Activated CD8-positive, alpha-beta T cell treated with anti-CD3 and anti-CD28 coated beads for 36 hours (primary cell): Measurements from ENCODE around the gene FKBP14. TPM values are rescaled to one million over a fixed set of nuclear protein-coding genes. Genes with fewer than 3 reads are reported as not detected.

Experiments
- ATAC-seq: fragments of 200-7000 bp; cut with Tn5 transposase; one replicate; pipeline ENCODE4 v1.10.0; 2021; ENCODE audit warnings: mild to moderate bottlenecking, moderate library complexity
- CTCF ChIA-PET: fragments of 350-600 bp; sonication (Branson Sonifier 250); formaldehyde crosslinking; loops from one replicate; lab custom pipeline; 2021; ENCODE audit warnings: antibody characterized with exemption; lab: Charles Lee
- POLR2A ChIA-PET: fragments of 350-600 bp; sonication (Branson Sonifier 250); formaldehyde crosslinking; loops from one replicate; lab custom pipeline; 2021; ENCODE audit warnings: antibody characterized with exemption; lab: Charles Lee
- DNase-seq: peaks from one replicate; pipeline ENCODE4 v3.0.0-alpha.2; 2020
- H3K27ac Mint-ChIP-seq: one replicate; pipeline ENCODE4 v1.8.0; 2021; ENCODE audit warnings: mild to moderate bottlenecking, mixed read lengths
- H3K27me3 Mint-ChIP-seq: one replicate; pipeline ENCODE4 v1.8.0; 2021; ENCODE audit warnings: mixed read lengths
- H3K36me3 Mint-ChIP-seq: one replicate; pipeline ENCODE4 v1.8.0; 2021; ENCODE audit warnings: low read depth, mixed read lengths
- H3K4me1 Mint-ChIP-seq: one replicate; pipeline ENCODE4 v1.8.0; 2021; ENCODE audit warnings: low read depth, mixed read lengths
- H3K4me3 Mint-ChIP-seq: one replicate; pipeline ENCODE4 v1.8.0; 2021; ENCODE audit warnings: mild to moderate bottlenecking, moderate library complexity, mixed read lengths
- H3K9me3 Mint-ChIP-seq: one replicate; pipeline ENCODE4 v1.8.0; 2021; ENCODE audit warnings: mixed read lengths
- intact Hi-C: fragments of 100-400 bp; cut with micrococcal nuclease; formaldehyde crosslinking; loops from one replicate; pipeline ENCODE4 v1.10.0; 2022
- total RNA-seq, 2 experiments: library from RNA; stranded (reverse); gene quantifications; one replicate each; pipeline ENCODE4 v1.2.3, GENCODE V29; 2021
- TF ChIP-seq, protein P1 (sequence below): fragments of 200-600 bp; IDR thresholded peaks from one replicate; pipeline ENCODE4 v1.8.0; 2022; ENCODE audit warnings: antibody characterized with exemption, mild to moderate bottlenecking

FKBP14 gene
- total RNA-seq, 2 experiments from 2014 or later: 8.8 to 9.0 TPM

DNA sequence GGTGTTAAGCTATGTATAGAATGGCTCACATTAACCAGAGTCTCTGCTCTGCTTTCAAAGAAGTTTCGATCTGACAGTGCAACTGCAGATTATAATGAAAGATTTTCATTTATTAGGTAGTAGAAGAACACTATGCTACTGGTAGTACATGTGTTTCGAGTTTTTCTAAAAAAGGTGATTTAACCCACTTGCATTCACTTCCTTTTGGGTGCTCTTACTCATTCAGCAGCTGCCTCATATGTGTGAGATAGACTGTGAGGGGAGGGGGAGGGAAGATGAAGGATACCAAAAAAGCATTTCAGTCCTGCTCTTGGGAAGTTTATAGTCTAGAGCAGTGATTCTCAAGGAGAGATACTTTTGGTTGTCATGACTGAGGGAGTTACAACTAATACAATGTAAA is 22.1 kb upstream of the FKBP14 start:
- H3K9me3 Mint-ChIP-seq: no peaks in the 10 kb centered on the region
- peaks cover 13% of the 10 kb centered on the region for H3K36me3 Mint-ChIP-seq
- TF ChIP-seq, protein P1, sequence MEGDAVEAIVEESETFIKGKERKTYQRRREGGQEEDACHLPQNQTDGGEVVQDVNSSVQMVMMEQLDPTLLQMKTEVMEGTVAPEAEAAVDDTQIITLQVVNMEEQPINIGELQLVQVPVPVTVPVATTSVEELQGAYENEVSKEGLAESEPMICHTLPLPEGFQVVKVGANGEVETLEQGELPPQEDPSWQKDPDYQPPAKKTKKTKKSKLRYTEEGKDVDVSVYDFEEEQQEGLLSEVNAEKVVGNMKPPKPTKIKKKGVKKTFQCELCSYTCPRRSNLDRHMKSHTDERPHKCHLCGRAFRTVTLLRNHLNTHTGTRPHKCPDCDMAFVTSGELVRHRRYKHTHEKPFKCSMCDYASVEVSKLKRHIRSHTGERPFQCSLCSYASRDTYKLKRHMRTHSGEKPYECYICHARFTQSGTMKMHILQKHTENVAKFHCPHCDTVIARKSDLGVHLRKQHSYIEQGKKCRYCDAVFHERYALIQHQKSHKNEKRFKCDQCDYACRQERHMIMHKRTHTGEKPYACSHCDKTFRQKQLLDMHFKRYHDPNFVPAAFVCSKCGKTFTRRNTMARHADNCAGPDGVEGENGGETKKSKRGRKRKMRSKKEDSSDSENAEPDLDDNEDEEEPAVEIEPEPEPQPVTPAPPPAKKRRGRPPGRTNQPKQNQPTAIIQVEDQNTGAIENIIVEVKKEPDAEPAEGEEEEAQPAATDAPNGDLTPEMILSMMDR: no peak
- ATAC-seq (no peak), DNase-seq (no peak)
- CTCF ChIA-PET: interaction anchor here (1.6 to 1.9 kb wide), 2 partner anchors 13 to 20 kb away, joined by 3 to 7 read pairs; no protein-coding TSS in a partner anchor
- H3K4me1 Mint-ChIP-seq: no peaks in the 10 kb centered on the region
- no peak overlapping the region for H3K4me3 Mint-ChIP-seq
- intact Hi-C loops: no loop called here
- POLR2A ChIA-PET: no interaction called here
- no peak overlapping the region for H3K27ac Mint-ChIP-seq
- H3K27me3 Mint-ChIP-seq: no peaks in the 10 kb centered on the region

- no peak for DNase-seq
- Mint-ChIP-seq H3K9me3 (no peaks in the 10 kb centered on the region), H3K27ac (no peak overlapping the region), H3K4me1 (no peaks in the 10 kb centered on the region), H3K36me3 (peaks cover 9% of the 10 kb centered on the region), H3K27me3 (no peaks in the 10 kb centered on the region), H3K4me3 (no peak overlapping the region)
- intact Hi-C loops: no loop called here
- ChIA-PET POLR2A (no interaction called here), CTCF (interaction anchor here (1.3 to 1.6 kb wide), 2 partner anchors 15 to 21 kb away, joined by 3 to 8 read pairs; no protein-coding TSS in a partner anchor)
- ATAC-seq: no peak
- TF ChIP-seq, protein P1: no peak
Measured at GRCh38 chr7:30047124-30047523, 20.6 kb upstream of the FKBP14 start.

- no peak for DNase-seq
- Mint-ChIP-seq H3K4me1 (no peaks in the 10 kb centered on the region), H3K27ac (no peak overlapping the region), H3K36me3 (peaks cover 9% of the 10 kb centered on the region), H3K4me3 (no peak overlapping the region), H3K27me3 (no peaks in the 10 kb centered on the region), H3K9me3 (no peaks in the 10 kb centered on the region)
- ChIA-PET CTCF (interaction anchor here (1.3 kb wide), 1 partner anchor 16 kb away, joined by 8 read pairs; no protein-coding TSS in a partner anchor), POLR2A (no interaction called here)
- intact Hi-C loops: no loop called here
- no peak for ATAC-seq
- TF ChIP-seq, protein P1: no peak
Measured at GRCh38 chr7:30046127-30046770, 19.7 kb upstream of the FKBP14 start.

- intact Hi-C loops: no loop called here
- no peak overlapping the region for H3K4me3 Mint-ChIP-seq
- ChIA-PET POLR2A (interaction anchor here (1.1 kb wide), 1 partner anchor 85 kb away, joined by 3 read pairs; no protein-coding TSS in a partner anchor), CTCF (no interaction called here)
- H3K36me3 Mint-ChIP-seq: peaks cover 2% of the 10 kb centered on the region
- TF ChIP-seq, protein P1: no peak
- no peaks in the 10 kb centered on the region for H3K27me3 Mint-ChIP-seq
- no peak for DNase-seq
- ATAC-seq: no peak
- peaks cover 10% of the 10 kb centered on the region for H3K4me1 Mint-ChIP-seq
- H3K9me3 Mint-ChIP-seq: no peaks in the 10 kb centered on the region
- no peak overlapping the region for H3K27ac Mint-ChIP-seq
Measured at GRCh38 chr7:30041526-30042269, 15.2 kb upstream of the FKBP14 start.

DNA sequence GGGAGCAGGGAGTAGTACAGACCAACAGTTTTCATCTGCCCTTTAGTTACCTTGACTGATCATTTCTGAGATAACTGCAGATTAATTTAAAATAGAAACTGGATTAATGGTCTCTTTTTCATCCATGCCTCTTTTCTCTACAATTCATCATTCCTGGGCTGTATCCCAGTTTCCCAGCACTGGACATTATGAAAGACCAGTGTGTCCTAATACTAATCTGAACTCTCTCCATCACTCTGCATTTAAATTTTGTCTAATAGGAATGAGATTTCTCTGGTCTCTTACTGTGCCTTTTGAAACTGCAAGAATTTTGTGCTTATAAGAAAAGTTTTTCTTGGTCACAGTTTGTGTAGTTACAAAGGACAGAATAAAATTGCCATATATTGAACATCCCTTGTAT is 14.4 kb upstream of the FKBP14 start:
- Mint-ChIP-seq H3K9me3 (no peaks in the 10 kb centered on the region), H3K27me3 (no peaks in the 10 kb centered on the region), H3K4me1 (peaks cover 10% of the 10 kb centered on the region), H3K27ac (no peak overlapping the region), H3K36me3 (peaks cover 2% of the 10 kb centered on the region), H3K4me3 (no peak overlapping the region)
- CTCF ChIA-PET: interaction anchor here (1.6 kb wide), 1 partner anchor 163 kb away, joined by 6 read pairs; no protein-coding TSS in a partner anchor
- POLR2A ChIA-PET: interaction anchor here (0.6 to 1.1 kb wide), 2 partner anchors 84 to 272 kb away, joined by 3 read pairs; no protein-coding TSS in a partner anchor
- TF ChIP-seq, protein P1: no peak
- no peak for DNase-seq
- no peak for ATAC-seq
- intact Hi-C loops: no loop called here
